ENCODE measurements around the gene SKOR2.

- TF ChIP-seq CTCF (IDR thresholded peaks at IDR 0.05) (no peak), POLR2A (IDR thresholded peaks at IDR 0.05) (no peak)
These were observed 88.2 kb downstream of the SKOR2 start for GRCh38 chr18:47163241-47163640.
